Adrenal gland (tissue), 5 donors: ENCODE data around the gene ADPRHL1.

Experiments
- POLR2A ChIP-seq, 2 donors: fragments of 450-650 bp; IDR thresholded peaks; one replicate each; pipeline ENCODE4 v1.6.1; 2017; ENCODE audit warnings: antibody characterized with exemption in 2 of 2, mild to moderate bottlenecking in 2 of 2, moderate library complexity in 1 of 2
- TF ChIP-seq, protein P1 (sequence below), 6 experiments: fragments of 450-650 bp in 4 of 6; fragments of 200-600 bp in 2 of 6; sonication (generic) in 1 of 6; IDR thresholded peaks; 1 replicate in 5 of 6; 2 replicates in 1 of 6; pipeline versions ENCODE4 v1.5.1 to v1.8.0; 2016 to 2021; ENCODE audit warnings: antibody characterized with exemption in 6 of 6, mild to moderate bottlenecking in 2 of 6, moderate library complexity in 1 of 6
- donor health status: DM: no; HTN: no; CAD: no.

DNA sequence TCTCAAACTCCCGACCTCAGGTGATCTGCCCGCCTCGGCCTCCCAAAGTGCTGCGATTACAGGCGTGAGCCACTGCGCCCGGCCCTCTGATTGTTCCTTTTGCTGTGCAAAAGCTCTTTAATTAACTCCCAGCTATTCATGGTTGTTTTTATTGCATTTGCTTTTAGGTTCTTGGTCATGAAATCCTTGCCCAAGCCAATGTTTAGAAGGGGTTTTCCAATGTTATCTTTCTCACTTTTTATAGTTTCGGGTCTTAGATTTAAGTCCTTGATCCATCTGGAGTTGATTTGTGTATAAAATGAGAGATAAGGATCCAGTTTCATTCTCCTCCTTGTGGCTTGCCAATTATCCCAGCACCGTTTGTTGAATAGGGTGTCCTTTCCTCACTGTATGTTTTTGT, 70.2 kb downstream of the ADPRHL1 start:
- TF ChIP-seq, protein P1, sequence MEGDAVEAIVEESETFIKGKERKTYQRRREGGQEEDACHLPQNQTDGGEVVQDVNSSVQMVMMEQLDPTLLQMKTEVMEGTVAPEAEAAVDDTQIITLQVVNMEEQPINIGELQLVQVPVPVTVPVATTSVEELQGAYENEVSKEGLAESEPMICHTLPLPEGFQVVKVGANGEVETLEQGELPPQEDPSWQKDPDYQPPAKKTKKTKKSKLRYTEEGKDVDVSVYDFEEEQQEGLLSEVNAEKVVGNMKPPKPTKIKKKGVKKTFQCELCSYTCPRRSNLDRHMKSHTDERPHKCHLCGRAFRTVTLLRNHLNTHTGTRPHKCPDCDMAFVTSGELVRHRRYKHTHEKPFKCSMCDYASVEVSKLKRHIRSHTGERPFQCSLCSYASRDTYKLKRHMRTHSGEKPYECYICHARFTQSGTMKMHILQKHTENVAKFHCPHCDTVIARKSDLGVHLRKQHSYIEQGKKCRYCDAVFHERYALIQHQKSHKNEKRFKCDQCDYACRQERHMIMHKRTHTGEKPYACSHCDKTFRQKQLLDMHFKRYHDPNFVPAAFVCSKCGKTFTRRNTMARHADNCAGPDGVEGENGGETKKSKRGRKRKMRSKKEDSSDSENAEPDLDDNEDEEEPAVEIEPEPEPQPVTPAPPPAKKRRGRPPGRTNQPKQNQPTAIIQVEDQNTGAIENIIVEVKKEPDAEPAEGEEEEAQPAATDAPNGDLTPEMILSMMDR (IDR thresholded peaks at IDR 0.05), result no peak
- TF ChIP-seq POLR2A (IDR thresholded peaks at IDR 0.05), result no peak
